Right cardiac atrium (tissue), 5 donors: ENCODE measurements around the gene COL21A1. TPM values are rescaled to one million over a fixed set of nuclear protein-coding genes. Genes with fewer than 3 reads are reported as not detected.
A peak's percentile ranks its signal among the peaks of the same experiment; 100 is the strongest.

Source experiments
- ATAC-seq, 2 donors: fragments of 200-7000 bp; cut with Tn5 transposase; one replicate each; pipeline versions ENCODE4 v1.8.0 to v1.9.1; 2020; ENCODE audit warnings: moderate library complexity in 2 of 2, mild to moderate bottlenecking in 1 of 2
- DNase-seq, 3 donors: peaks; one replicate each; pipeline ENCODE4 v3.0.0-alpha.2; 2020
- H3K27ac ChIP-seq: one replicate; pipeline ENCODE4 v1.5.1; 2013; ENCODE audit warnings: mild to moderate bottlenecking, low read length, control low read depth, moderate library complexity
- H3K27me3 ChIP-seq: one replicate; pipeline ENCODE4 v1.6.1; 2013; ENCODE audit not compliant: control insufficient read depth, insufficient read depth
- H3K4me1 ChIP-seq: one replicate; pipeline ENCODE4 v1.6.1; 2013; ENCODE audit warnings: low read length; ENCODE audit not compliant: control insufficient read depth, insufficient read depth
- H3K4me3 ChIP-seq: one replicate; pipeline ENCODE4 v1.5.1; 2013; ENCODE audit warnings: low read length, control low read depth
- H3K9me3 ChIP-seq: one replicate; pipeline ENCODE4 v1.6.1; 2013; ENCODE audit warnings: low read length; ENCODE audit not compliant: control insufficient read depth
- WGBS: extraction: QIAGEN DNeasy Blood & Tissue Kit; methylation state at CpG from one replicate; pipeline ENCODE4 v1.1.7; 2013; 5-methylcytosine and 5-hydroxymethylcytosine counted together
- intact Hi-C, 4 donors: fragments of 100-400 bp; cut with DNase I; formaldehyde crosslinking; loops; one replicate each; pipeline versions ENCODE4 v1.11.0 to v1.14.0; 2022 to 2023
- polyA plus RNA-seq: library from polyadenylated mRNA; stranded (reverse); fragments of 200-250 nt; gene quantifications from one replicate; pipeline ENCODE4 v1.2.3, GENCODE V29; 2013
- total RNA-seq, 4 donors: library from RNA; stranded (reverse); fragmentation: NEBNext Ultra II Directional; extraction: Animal tissue kit (Norgen Biotek cat#: 25700); gene quantifications; one replicate each; pipeline ENCODE4 v1.2.1, GENCODE V29; 2021
- donor health status: healthy with polysubstance abuse.
- donor health status: DM: no; HTN: yes; CAD: no.
- donor health status: DM: no; HTN: no; CAD: no.
- donor health status: DM: no; HTN: yes; CAD: no; lungs with severe emphysema.
- donor health status: DM: yes; HTN: yes; CAD: no.

Gene COL21A1
- total and polyA plus RNA-seq, 5 donors, result 11.1 to 25.2 (median 19.9) TPM

GRCh38 chr6:56047931-56048540 lies 199.3 kb downstream of the COL21A1 start:
- H3K27ac ChIP-seq, result no peak overlapping the region
- DNase-seq (no peak), ATAC-seq (no peak)
- 80% methylated on average over 2 of the region's 2 CpGs for WGBS
- H3K4me3 ChIP-seq, result no peak overlapping the region
- no peaks in the 10 kb centered on the region for H3K9me3 ChIP-seq
- H3K4me1 ChIP-seq, result no peaks in the 10 kb centered on the region
- no peaks in the 10 kb centered on the region for H3K27me3 ChIP-seq
- intact Hi-C loops, result no loop called here

DNA sequence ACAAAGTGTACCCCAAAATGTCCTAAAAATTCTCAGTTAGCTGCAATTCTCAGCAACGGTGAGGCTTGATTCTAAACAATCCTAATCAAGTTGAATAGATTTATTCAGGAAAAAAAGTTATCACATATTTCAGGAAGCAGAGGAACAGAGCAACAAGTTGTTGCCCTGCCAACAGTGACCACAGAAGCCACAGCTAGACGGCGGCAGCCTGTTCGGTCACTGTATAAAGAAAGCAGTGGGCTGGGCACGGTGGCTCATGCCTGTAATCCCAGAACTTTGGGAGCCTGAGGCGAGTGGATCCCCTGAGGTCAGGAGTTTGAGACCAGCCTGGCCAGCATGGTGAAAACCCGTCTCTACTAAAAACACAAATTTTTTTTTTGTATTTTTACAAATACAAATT lies 200.8 kb downstream of the COL21A1 start:
- Histone ChIP-seq H3K9me3 (no peaks in the 10 kb centered on the region), H3K27ac (no peak overlapping the region), H3K4me1 (no peaks in the 10 kb centered on the region), H3K4me3 (no peak overlapping the region), H3K27me3 (no peaks in the 10 kb centered on the region)
- DNase-seq, result peak; percentile 63 to 85 (median 76)
- intact Hi-C loops, result no loop called here
- peak; percentile 75 to 88 for ATAC-seq
- 34% methylated on average over 7 of the region's 7 CpGs for WGBS

DNA sequence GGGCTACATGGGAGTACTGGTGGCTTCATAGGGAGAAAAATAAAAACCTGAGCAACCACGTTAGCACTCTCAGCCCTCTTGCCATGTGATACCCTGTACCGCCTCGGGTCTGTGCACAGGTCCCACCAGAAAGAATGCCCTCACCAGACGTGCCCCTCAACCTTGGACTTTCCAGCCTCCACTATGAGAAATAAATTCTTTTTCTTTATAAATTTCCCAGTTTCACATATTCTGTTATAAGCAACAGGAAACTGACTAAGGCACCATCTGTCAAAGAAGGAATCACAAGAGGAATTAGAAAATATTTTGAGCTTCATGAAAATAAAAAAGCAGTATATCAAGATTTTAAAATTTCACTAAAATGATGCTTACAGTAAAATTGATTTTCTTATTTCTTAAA lies 203.6 kb downstream of the COL21A1 start:
- no peaks in the 10 kb centered on the region for H3K4me1 ChIP-seq
- H3K9me3 ChIP-seq, result no peaks in the 10 kb centered on the region
- H3K27me3 ChIP-seq, result no peaks in the 10 kb centered on the region
- 88% methylated on average over 4 of the region's 4 CpGs for WGBS
- no peak overlapping the region for H3K4me3 ChIP-seq
- DNase-seq (no peak), ATAC-seq (no peak)
- no peak overlapping the region for H3K27ac ChIP-seq
- intact Hi-C loops, result no loop called here

GRCh38 chr6:56043076-56043475 lies 204.3 kb downstream of the COL21A1 start:
- Histone ChIP-seq H3K4me3 (no peak overlapping the region), H3K27ac (no peak overlapping the region), H3K27me3 (no peaks in the 10 kb centered on the region), H3K9me3 (no peaks in the 10 kb centered on the region), H3K4me1 (no peaks in the 10 kb centered on the region)
- intact Hi-C loops, result no loop called here
- ATAC-seq (no peak), DNase-seq (no peak)

GRCh38 chr6:56041591-56041990 lies 205.8 kb downstream of the COL21A1 start:
- ATAC-seq, result no peak
- intact Hi-C loops, result no loop called here

GRCh38 chr6:56040889-56041301 lies 206.5 kb downstream of the COL21A1 start:
- Histone ChIP-seq H3K27ac (no peak overlapping the region), H3K27me3 (no peaks in the 10 kb centered on the region), H3K4me3 (no peak overlapping the region), H3K9me3 (no peaks in the 10 kb centered on the region), H3K4me1 (no peaks in the 10 kb centered on the region)
- WGBS, result 49% methylated on average over 1 of the region's 1 CpG
- DNase-seq (no peak), ATAC-seq (no peak)
- intact Hi-C loops, result no loop called here

More at GRCh38 chr6:56041591-56041990, 205.8 kb downstream of the COL21A1 start:
- H3K9me3 ChIP-seq, result no peaks in the 10 kb centered on the region
- no peaks in the 10 kb centered on the region for H3K27me3 ChIP-seq
- no peak for DNase-seq
- no peak overlapping the region for H3K27ac ChIP-seq
- no peaks in the 10 kb centered on the region for H3K4me1 ChIP-seq
- 85% methylated on average over 1 of the region's 1 CpG for WGBS
- H3K4me3 ChIP-seq, result no peak overlapping the region

- ATAC-seq (no peak), DNase-seq (no peak)
- Histone ChIP-seq H3K27ac (no peak overlapping the region), H3K4me3 (no peak overlapping the region), H3K27me3 (no peaks in the 10 kb centered on the region), H3K4me1 (no peaks in the 10 kb centered on the region), H3K9me3 (no peaks in the 10 kb centered on the region)
- intact Hi-C loops, result no loop called here
- WGBS, result 83% methylated on average over 2 of the region's 2 CpGs
These were observed 207.2 kb downstream of the COL21A1 start for GRCh38 chr6:56040223-56040622.

GRCh38 chr6:56038764-56039163 lies 208.6 kb downstream of the COL21A1 start:
- Histone ChIP-seq H3K4me1 (no peaks in the 10 kb centered on the region), H3K4me3 (no peak overlapping the region), H3K9me3 (no peaks in the 10 kb centered on the region), H3K27ac (no peak overlapping the region), H3K27me3 (no peaks in the 10 kb centered on the region)
- no peak for DNase-seq
- intact Hi-C loops, result no loop called here
- 94% methylated on average over 6 of the region's 6 CpGs for WGBS
- ATAC-seq, result no peak

DNA sequence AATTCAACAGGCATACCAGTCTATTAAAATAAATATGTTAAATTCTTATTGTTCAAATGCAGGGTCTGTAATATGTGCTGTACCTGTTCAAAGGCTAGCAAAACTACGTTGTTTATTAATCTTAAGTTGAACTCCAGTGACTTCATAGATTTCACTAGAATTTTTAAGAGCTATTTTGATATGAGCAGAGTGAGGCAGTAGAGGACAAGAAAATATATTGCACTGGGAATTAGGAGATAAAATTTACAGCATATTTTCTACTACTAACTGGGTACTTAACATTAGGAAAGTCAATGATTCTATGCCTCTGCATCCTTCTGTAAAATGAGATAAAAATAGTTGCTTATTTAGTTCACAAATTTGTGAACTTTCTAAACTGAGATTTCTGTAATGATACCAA lies 209.8 kb downstream of the COL21A1 start:
- intact Hi-C loops, result no loop called here
- ATAC-seq, result peak in 1 of 2 donors; percentile 14
- H3K27me3 ChIP-seq, result no peaks in the 10 kb centered on the region
- H3K27ac ChIP-seq, result no peak overlapping the region
- H3K4me1 ChIP-seq, result no peaks in the 10 kb centered on the region
- no peak for DNase-seq
- no peaks in the 10 kb centered on the region for H3K9me3 ChIP-seq
- H3K4me3 ChIP-seq, result no peak overlapping the region
- WGBS, result 48% methylated on average over 1 of the region's 1 CpG

GRCh38 chr6:56036916-56037600 lies 210.3 kb downstream of the COL21A1 start:
- intact Hi-C loops, result no loop called here
- H3K9me3 ChIP-seq, result no peaks in the 10 kb centered on the region
- DNase-seq (no peak), ATAC-seq (no peak)
- 58% methylated on average over 1 of the region's 1 CpG for WGBS
- no peak overlapping the region for H3K27ac ChIP-seq
- no peaks in the 10 kb centered on the region for H3K4me1 ChIP-seq
- no peaks in the 10 kb centered on the region for H3K27me3 ChIP-seq
- H3K4me3 ChIP-seq, result no peak overlapping the region

- intact Hi-C loops, result no loop called here
- ATAC-seq (no peak), DNase-seq (no peak)
- no peak overlapping the region for H3K4me3 ChIP-seq
- no peaks in the 10 kb centered on the region for H3K9me3 ChIP-seq
- H3K27ac ChIP-seq, result no peak overlapping the region
- H3K4me1 ChIP-seq, result no peaks in the 10 kb centered on the region
- 95% methylated on average over 2 of the region's 2 CpGs for WGBS
- no peaks in the 10 kb centered on the region for H3K27me3 ChIP-seq
These were observed 214.0 kb downstream of the COL21A1 start for GRCh38 chr6:56033401-56033800.
